Measurements from ENCODE around the gene ADGRF1. TPM values are rescaled to one million over a fixed set of nuclear protein-coding genes. Genes with fewer than 3 reads are reported as not detected.

ADGRF1 gene
- total RNA-seq, 1 experiment from 2014 or later: 39.6 TPM

DNA sequence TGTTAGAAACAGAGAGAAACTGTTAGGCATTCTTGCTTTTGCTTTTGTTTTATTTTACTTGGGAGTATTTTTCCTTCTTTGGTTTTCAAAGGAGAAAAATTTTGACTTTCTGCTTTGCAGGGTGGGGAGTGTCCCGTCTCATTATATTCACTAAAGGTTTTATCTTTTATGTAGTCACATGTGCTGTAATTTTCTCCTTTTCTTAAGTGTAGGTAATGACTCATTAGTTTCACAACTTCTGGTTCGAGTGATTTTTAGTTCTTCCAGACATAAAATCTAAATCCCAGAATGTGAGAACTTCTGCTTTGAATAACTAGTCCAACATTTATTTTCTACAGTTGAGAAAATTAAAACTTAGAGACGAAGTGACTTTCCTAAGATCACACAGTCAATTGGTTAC lies 37.7 kb downstream of the ADGRF1 start:
- Histone ChIP-seq H4K20me1 (ENCODE audit: insufficient read depth) (no peaks in the 10 kb centered on the region), H3K9ac (ENCODE audit: low read length) (no peak overlapping the region), H3K9me3 (ENCODE audit: control insufficient read depth in 1 of 2, insufficient read depth in 1 of 2, low read depth in 1 of 2, low read length in 2 of 2) (no peaks in the 10 kb centered on the region), H3K79me2 (ENCODE audit: insufficient read depth, low read length) (no peaks in the 10 kb centered on the region), H3K4me1 (ENCODE audit: control insufficient read depth in 1 of 2, insufficient read depth in 2 of 2, low read length in 2 of 2) (peaks cover 0 to 7% of the 10 kb centered on the region in 2 experiments; a peak in 1 of 4 replicates), H3K4me2 (ENCODE audit: low read length) (no peak overlapping the region), H2AFZ (ENCODE audit: low read depth, low read length, poor library complexity, severe bottlenecking) (no peak overlapping the region), H3K4me3 (replicated peaks in 1 of 2; ENCODE audit: low read depth in 1 of 2, low read length in 2 of 2) (no peak overlapping the region), H3K27me3 (ENCODE audit: insufficient read depth, low read length) (no peaks in the 10 kb centered on the region), H3K9me2 (ENCODE audit: insufficient read depth) (no peaks in the 10 kb centered on the region), H3K27ac (ENCODE audit: low read depth, low read length) (no peak overlapping the region), H3K36me3 (ENCODE audit: control insufficient read depth in 1 of 2, insufficient read depth in 2 of 2, low read length in 2 of 2) (peaks cover 0 to 4% of the 10 kb centered on the region in 2 experiments; a peak in 1 of 4 replicates)
- ChIA-PET RAD21 (ENCODE audit: low non-redundant PET in 1 of 2, low total read pairs in 2 of 2, uncharacterized antibody in 2 of 2, unreplicated experiment in 2 of 2) (no interaction called here), CTCF (no interaction called here), POLR2A (no interaction called here)
- DNase-seq (ENCODE audit: low read depth, low spot score): no peak
- no TSS peak for BruUV-seq (replicated peaks)
- no peak for ATAC-seq
- intact Hi-C loops (cut with micrococcal nuclease): no loop called here
- TF ChIP-seq TCF7L2 (IDR thresholded peaks at IDR 0.05; ENCODE audit: borderline replicate concordance, extremely low read depth, insufficient read depth, insufficient read length) (no peak), CEBPB (IDR thresholded peaks at IDR 0.05; ENCODE audit: low read depth) (no peak)

DNA sequence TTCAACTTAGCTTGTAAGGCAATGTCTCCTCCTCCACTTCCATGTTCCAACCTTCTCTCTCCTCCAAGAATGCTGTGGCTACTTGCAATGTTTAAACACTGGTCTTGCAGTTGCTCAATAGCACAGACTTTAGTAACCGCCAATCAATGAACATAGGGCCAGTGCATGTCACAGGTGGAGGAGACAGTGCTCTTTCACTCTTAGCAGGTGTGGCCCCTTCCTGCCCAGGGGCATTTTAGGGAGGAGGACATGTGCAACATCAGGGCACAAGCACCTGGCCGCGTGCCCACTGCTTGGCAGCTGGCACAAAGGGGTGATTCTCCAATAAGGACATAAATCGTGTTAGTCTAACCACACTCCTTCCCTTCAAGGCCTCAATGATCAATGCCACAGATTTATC lies 41.3 kb downstream of the ADGRF1 start:
- CTCF ChIA-PET: no interaction called here

More for the DNA sequence above, 41.3 kb downstream of the ADGRF1 start:
- ATAC-seq: no peak; the same call in 1 of the 2 replicates
- Histone ChIP-seq H3K36me3 (ENCODE audit: control insufficient read depth in 1 of 2, insufficient read depth in 2 of 2, low read length in 2 of 2) (no peaks in the 10 kb centered on the region), H2AFZ (ENCODE audit: low read depth, low read length, poor library complexity, severe bottlenecking) (no peak overlapping the region), H3K4me3 (replicated peaks in 1 of 2; ENCODE audit: low read depth in 1 of 2, low read length in 2 of 2) (no peak overlapping the region), H4K20me1 (ENCODE audit: insufficient read depth) (no peaks in the 10 kb centered on the region), H3K9me3 (ENCODE audit: control insufficient read depth in 1 of 2, insufficient read depth in 1 of 2, low read depth in 1 of 2, low read length in 2 of 2) (no peaks in the 10 kb centered on the region), H3K27me3 (ENCODE audit: insufficient read depth, low read length) (no peaks in the 10 kb centered on the region), H3K4me2 (ENCODE audit: low read length) (no peak overlapping the region), H3K9ac (ENCODE audit: low read length) (no peak overlapping the region), H3K27ac (ENCODE audit: low read depth, low read length) (no peak overlapping the region), H3K79me2 (ENCODE audit: insufficient read depth, low read length) (no peaks in the 10 kb centered on the region), H3K4me1 (ENCODE audit: control insufficient read depth in 1 of 2, insufficient read depth in 2 of 2, low read length in 2 of 2) (peaks cover 0 to 43% of the 10 kb centered on the region in 2 experiments; a peak in 3 of 4 replicates), H3K9me2 (ENCODE audit: insufficient read depth) (no peaks in the 10 kb centered on the region)
- TF ChIP-seq CEBPB (IDR thresholded peaks at IDR 0.05; ENCODE audit: low read depth) (peak; percentile 74), SP1 (IDR thresholded peaks at IDR 0.05; ENCODE audit: low read depth) (peak; percentile 15; the same call in 1 of the 2 replicates), MAX (IDR thresholded peaks at IDR 0.05) (peak; percentile 19; the same call in 1 of the 2 replicates)
- TF ChIP-seq, protein P1, sequence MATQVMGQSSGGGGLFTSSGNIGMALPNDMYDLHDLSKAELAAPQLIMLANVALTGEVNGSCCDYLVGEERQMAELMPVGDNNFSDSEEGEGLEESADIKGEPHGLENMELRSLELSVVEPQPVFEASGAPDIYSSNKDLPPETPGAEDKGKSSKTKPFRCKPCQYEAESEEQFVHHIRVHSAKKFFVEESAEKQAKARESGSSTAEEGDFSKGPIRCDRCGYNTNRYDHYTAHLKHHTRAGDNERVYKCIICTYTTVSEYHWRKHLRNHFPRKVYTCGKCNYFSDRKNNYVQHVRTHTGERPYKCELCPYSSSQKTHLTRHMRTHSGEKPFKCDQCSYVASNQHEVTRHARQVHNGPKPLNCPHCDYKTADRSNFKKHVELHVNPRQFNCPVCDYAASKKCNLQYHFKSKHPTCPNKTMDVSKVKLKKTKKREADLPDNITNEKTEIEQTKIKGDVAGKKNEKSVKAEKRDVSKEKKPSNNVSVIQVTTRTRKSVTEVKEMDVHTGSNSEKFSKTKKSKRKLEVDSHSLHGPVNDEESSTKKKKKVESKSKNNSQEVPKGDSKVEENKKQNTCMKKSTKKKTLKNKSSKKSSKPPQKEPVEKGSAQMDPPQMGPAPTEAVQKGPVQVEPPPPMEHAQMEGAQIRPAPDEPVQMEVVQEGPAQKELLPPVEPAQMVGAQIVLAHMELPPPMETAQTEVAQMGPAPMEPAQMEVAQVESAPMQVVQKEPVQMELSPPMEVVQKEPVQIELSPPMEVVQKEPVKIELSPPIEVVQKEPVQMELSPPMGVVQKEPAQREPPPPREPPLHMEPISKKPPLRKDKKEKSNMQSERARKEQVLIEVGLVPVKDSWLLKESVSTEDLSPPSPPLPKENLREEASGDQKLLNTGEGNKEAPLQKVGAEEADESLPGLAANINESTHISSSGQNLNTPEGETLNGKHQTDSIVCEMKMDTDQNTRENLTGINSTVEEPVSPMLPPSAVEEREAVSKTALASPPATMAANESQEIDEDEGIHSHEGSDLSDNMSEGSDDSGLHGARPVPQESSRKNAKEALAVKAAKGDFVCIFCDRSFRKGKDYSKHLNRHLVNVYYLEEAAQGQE (IDR thresholded peaks at IDR 0.05; ENCODE audit: low read depth): no peak
- no TSS peak for BruUV-seq (replicated peaks)
- no peak for DNase-seq (ENCODE audit: low read depth, low spot score)
- ChIA-PET POLR2A (no interaction called here), RAD21 (ENCODE audit: low non-redundant PET in 1 of 2, low total read pairs in 2 of 2, uncharacterized antibody in 2 of 2, unreplicated experiment in 2 of 2) (no interaction called here)
- intact Hi-C loops (cut with micrococcal nuclease): no loop called here
